B cell (primary cell): ENCODE measurements around the gene TNRC6B.

Experiments used
- EZH2 ChIP-seq: IDR thresholded peaks from 2 replicates; pipeline ENCODE4 v1.6.1; 2012; ENCODE audit warnings: borderline replicate concordance, low read depth, mild to moderate bottlenecking, moderate library complexity, low read length; ENCODE audit not compliant: insufficient read depth, poor library complexity, severe bottlenecking
- TF ChIP-seq, protein P1 (sequence below): fragments of 200-600 bp; IDR thresholded peaks from one replicate; pipeline ENCODE4 v1.8.0; 2022; ENCODE audit warnings: antibody characterized with exemption, mild to moderate bottlenecking

DNA sequence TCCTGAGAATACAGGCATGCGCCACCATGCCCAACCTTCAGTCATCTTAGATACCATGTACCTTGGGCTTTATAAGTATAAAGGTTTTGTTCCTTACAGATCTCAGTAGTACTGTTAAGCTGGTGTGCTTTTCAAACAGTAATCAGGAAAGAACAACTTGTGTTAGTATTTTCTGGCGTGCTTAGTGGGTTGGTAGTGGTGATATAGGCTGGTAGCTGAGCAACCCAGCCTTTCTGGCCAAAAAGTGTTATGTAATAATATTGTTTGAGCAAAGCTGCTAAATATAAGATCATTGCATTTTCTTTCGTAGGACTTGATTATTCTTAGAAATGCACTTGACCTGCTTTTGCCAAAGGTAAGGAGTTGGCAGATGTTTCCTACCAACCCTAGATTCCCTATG lies 175.0 kb downstream of the TNRC6B start:
- TF ChIP-seq, protein P1, sequence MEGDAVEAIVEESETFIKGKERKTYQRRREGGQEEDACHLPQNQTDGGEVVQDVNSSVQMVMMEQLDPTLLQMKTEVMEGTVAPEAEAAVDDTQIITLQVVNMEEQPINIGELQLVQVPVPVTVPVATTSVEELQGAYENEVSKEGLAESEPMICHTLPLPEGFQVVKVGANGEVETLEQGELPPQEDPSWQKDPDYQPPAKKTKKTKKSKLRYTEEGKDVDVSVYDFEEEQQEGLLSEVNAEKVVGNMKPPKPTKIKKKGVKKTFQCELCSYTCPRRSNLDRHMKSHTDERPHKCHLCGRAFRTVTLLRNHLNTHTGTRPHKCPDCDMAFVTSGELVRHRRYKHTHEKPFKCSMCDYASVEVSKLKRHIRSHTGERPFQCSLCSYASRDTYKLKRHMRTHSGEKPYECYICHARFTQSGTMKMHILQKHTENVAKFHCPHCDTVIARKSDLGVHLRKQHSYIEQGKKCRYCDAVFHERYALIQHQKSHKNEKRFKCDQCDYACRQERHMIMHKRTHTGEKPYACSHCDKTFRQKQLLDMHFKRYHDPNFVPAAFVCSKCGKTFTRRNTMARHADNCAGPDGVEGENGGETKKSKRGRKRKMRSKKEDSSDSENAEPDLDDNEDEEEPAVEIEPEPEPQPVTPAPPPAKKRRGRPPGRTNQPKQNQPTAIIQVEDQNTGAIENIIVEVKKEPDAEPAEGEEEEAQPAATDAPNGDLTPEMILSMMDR: no peak
- no peak for TF ChIP-seq EZH2
